ENCODE measurements around the gene ARHGAP6. TPM values are rescaled to one million over a fixed set of nuclear protein-coding genes. Genes with fewer than 3 reads are reported as not detected.

The ARHGAP6 gene
- total and polyA plus RNA-seq, 3 donors from 2014 or later: 4.8 to 11.8 (median 5.7) TPM

GRCh38 chrX:11647138-11647537, 18.6 kb downstream of the ARHGAP6 start:
- TF ChIP-seq CTCF (IDR thresholded peaks at IDR 0.05) (no peak), POLR2A (IDR thresholded peaks at IDR 0.05) (no peak)
- no peak for DNase-seq
- Histone ChIP-seq H3K9me3 (no peaks in the 10 kb centered on the region), H3K4me3 (no peak overlapping the region), H3K36me3 (ENCODE audit: low read depth, missing control alignments) (no peaks in the 10 kb centered on the region), H3K27ac (no peak overlapping the region), H3K27me3 (no peaks in the 10 kb centered on the region), H3K4me1 (no peaks in the 10 kb centered on the region)
- 67 to 72% methylated on average over 3 of the region's 3 CpGs for WGBS, 2 donors
- intact Hi-C loops (cut with DNase I; ENCODE audit: low total_unique reads): no loop called here

DNA sequence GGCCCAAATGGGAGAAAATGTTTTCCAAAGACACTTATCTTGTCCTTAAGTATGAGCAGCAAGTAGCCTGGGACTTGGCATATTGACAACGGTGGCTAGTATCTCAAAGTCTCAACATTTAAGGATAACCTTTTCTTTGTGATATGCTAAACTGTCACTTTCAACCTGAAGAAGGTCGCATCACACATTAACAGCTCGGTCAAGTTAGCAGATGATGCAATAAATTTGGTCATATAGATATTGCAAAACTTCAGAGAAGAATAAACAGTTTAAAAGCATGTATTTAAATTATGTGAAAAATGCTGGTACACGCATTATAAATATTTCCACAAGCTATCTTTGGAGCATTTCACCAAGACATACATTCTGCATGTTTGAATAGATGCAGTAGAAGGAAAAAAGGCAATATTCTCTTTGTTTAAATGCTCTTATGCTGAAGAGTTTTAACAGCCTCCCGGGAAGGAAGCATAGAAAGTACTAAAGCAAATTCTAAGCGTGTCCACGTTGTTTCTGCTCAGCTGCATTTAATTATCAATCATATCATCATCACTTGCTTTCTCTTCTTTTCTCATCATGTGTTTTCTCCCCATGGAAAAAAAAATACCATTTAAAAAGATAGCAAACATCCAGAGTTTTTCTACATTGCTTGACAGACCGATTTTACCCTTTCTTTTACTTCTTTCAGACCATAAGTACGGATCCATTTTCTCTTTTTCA, 24.2 kb downstream of the ARHGAP6 start:
- H3K4me3 ChIP-seq: no peak overlapping the region
- H3K36me3 ChIP-seq (ENCODE audit: low read depth, missing control alignments): no peaks in the 10 kb centered on the region
- no peak overlapping the region for H3K27ac ChIP-seq
- 77 to 80% methylated on average over 9 of the region's 9 CpGs for WGBS, 2 donors
- no peaks in the 10 kb centered on the region for H3K4me1 ChIP-seq
- no peak for DNase-seq
- intact Hi-C loops (cut with DNase I; ENCODE audit: low total_unique reads): no loop called here
- no peaks in the 10 kb centered on the region for H3K9me3 ChIP-seq
- TF ChIP-seq CTCF (IDR thresholded peaks at IDR 0.05): no peak
- no peak for TF ChIP-seq POLR2A (IDR thresholded peaks at IDR 0.05)
- no peaks in the 10 kb centered on the region for H3K27me3 ChIP-seq

- TF ChIP-seq POLR2A (IDR thresholded peaks at IDR 0.05) (no peak), CTCF (IDR thresholded peaks at IDR 0.05) (no peak)
- Histone ChIP-seq H3K4me1 (no peaks in the 10 kb centered on the region), H3K27ac (no peak overlapping the region), H3K4me3 (no peak overlapping the region), H3K36me3 (ENCODE audit: low read depth, missing control alignments) (no peaks in the 10 kb centered on the region), H3K9me3 (no peaks in the 10 kb centered on the region), H3K27me3 (no peaks in the 10 kb centered on the region)
- intact Hi-C loops (cut with DNase I; ENCODE audit: low total_unique reads): no loop called here
- DNase-seq: no peak
- 69 to 80% methylated on average over 4 of the region's 4 CpGs for WGBS, 2 donors
Measured at GRCh38 chrX:11640089-11640488, 25.6 kb downstream of the ARHGAP6 start.

- intact Hi-C loops (cut with DNase I; ENCODE audit: low total_unique reads): no loop called here
- Histone ChIP-seq H3K4me1 (no peaks in the 10 kb centered on the region), H3K9me3 (no peaks in the 10 kb centered on the region), H3K27me3 (no peaks in the 10 kb centered on the region), H3K27ac (no peak overlapping the region), H3K4me3 (no peak overlapping the region), H3K36me3 (ENCODE audit: low read depth, missing control alignments) (no peaks in the 10 kb centered on the region)
- TF ChIP-seq CTCF (IDR thresholded peaks at IDR 0.05) (no peak), POLR2A (IDR thresholded peaks at IDR 0.05) (no peak)
- 13 to 50% methylated on average over 1 of the region's 1 CpG for WGBS, 2 donors
- no peak for DNase-seq
Measured at GRCh38 chrX:11632732-11633131, 33.0 kb downstream of the ARHGAP6 start.
